Psoas muscle (tissue), 8 donors: ENCODE measurements around the gene CD69. TPM values are rescaled to one million over a fixed set of nuclear protein-coding genes. Genes with fewer than 3 reads are reported as not detected.
"Not testable (repeated sequence)": the region's sequence is repeated elsewhere in the genome, so short reads cannot be mapped to it uniquely, and the experiment has no call there.

Experiments used
- ATAC-seq, 4 donors: fragments of 200-7000 bp; cut with Tn5 transposase; one replicate each; pipeline ENCODE4 v1.9.1; 2020; ENCODE audit warnings: moderate library complexity in 3 of 4, mild to moderate bottlenecking in 2 of 4
- DNase-seq, 2 donors: peaks; one replicate each; pipeline ENCODE4 v3.0.0-alpha.2; 2020
- H3K27ac ChIP-seq: fragments of 200-600 bp; one replicate; pipeline ENCODE4 v1.8.0; 2022
- H3K27me3 ChIP-seq, 3 donors: fragments of 200-600 bp in 1 of 3; one replicate each; pipeline versions ENCODE4 v1.6.1 to v1.8.0; 2013 to 2022; ENCODE audit warnings: low read length in 2 of 3, mild to moderate bottlenecking in 2 of 3, moderate library complexity in 1 of 3; ENCODE audit not compliant: insufficient read depth in 3 of 3
- H3K36me3 ChIP-seq, 2 donors: fragments of 200-600 bp in 1 of 2; one replicate each; pipeline versions ENCODE4 v1.6.1 to v1.8.0; 2013 to 2022; ENCODE audit warnings: low read depth in 1 of 2, mild to moderate bottlenecking in 1 of 2, moderate library complexity in 1 of 2; ENCODE audit not compliant: insufficient read depth in 1 of 2
- H3K4me1 ChIP-seq: fragments of 200-600 bp; one replicate; pipeline ENCODE4 v1.8.0; 2022
- H3K4me3 ChIP-seq: fragments of 200-600 bp; one replicate; pipeline ENCODE4 v1.8.0; 2022; ENCODE audit warnings: mild to moderate bottlenecking
- H3K9me3 ChIP-seq: fragments of 200-600 bp; one replicate; pipeline ENCODE4 v1.8.0; 2022
- WGBS, 3 donors: extraction: QIAGEN DNeasy Blood & Tissue Kit; methylation state at CpG; one replicate each; pipeline versions ENCODE4 v1.1.6 to v1.1.7; 2013; 5-methylcytosine and 5-hydroxymethylcytosine counted together
- intact Hi-C, 2 donors: fragments of 100-400 bp; cut with DNase I; formaldehyde crosslinking; loops; one replicate each; pipeline versions ENCODE4 v1.11.0 to v1.14.2; 2022
- polyA plus RNA-seq, 3 donors: library from polyadenylated mRNA; stranded (reverse); fragments of 200-250 nt; gene quantifications; one replicate each; pipeline ENCODE4 v1.2.3, GENCODE V29; 2013
- total RNA-seq, 4 donors: library from RNA; stranded (reverse); fragmentation: NEBNext Ultra II Directional in 2 of 4; extraction: Animal tissue kit (Norgen Biotek cat#: 25700) in 2 of 4; gene quantifications; one replicate each; pipeline versions ENCODE4 v1.2.1 to v1.2.4, GENCODE V29; 2021 to 2023
- TF ChIP-seq, protein P1 (sequence below): fragments of 200-600 bp; IDR thresholded peaks from one replicate; pipeline ENCODE4 v1.8.0; 2022; ENCODE audit warnings: antibody characterized with exemption
- donor health status: healthy with polysubstance abuse.
- donor health status: DM: no; HTN: no; CAD: no; lungs with moderate emphysema.
- donor health status: Bipolar disorder and iron deficiency.
- donor health status: healthy.
- donor health status: DM: yes; HTN: yes; CAD: no.
- donor health status: DM: no; HTN: no; CAD: no.
- donor health status: DM: no; HTN: no; CAD: no.
- donor health status: DM: yes; HTN: yes; CAD: no.

The CD69 gene
- total and polyA plus RNA-seq, 7 donors, result 0.13 to 1.1 (median 0.49) TPM

DNA sequence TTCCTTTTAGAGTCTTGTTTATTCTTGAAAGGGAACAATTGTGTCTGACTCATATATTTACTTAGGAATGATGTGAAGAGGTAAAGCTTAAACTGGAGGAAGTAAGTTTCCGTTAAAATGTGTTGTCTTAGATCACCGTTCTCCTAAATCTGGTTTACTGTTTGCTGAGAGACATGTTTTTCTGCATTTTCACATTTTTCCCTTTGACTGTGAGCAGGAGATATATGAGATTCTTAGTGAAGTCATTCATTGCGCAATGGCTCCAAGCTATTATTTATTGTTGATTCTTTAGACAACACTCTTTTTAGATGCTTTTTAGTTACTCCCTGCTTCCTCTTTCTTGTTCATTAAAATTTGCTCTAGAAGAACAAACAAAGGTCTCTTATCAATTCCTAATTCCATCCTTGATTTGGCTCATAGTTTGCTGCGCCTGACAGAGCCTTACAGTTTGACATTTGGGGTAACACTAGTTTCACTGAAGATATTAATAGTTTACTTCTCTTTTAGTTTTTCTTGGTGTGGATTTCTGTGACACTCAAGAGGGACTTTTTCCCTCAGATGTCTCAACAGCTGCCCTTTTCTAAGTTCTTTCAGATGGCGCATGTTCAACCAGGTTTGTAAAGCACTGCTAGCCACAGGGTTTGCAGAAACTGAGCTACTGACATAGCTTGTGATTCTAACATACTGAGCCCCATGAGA, 39.2 kb downstream of the CD69 start:
- no peak overlapping the region for H3K4me3 ChIP-seq
- TF ChIP-seq, protein P1, sequence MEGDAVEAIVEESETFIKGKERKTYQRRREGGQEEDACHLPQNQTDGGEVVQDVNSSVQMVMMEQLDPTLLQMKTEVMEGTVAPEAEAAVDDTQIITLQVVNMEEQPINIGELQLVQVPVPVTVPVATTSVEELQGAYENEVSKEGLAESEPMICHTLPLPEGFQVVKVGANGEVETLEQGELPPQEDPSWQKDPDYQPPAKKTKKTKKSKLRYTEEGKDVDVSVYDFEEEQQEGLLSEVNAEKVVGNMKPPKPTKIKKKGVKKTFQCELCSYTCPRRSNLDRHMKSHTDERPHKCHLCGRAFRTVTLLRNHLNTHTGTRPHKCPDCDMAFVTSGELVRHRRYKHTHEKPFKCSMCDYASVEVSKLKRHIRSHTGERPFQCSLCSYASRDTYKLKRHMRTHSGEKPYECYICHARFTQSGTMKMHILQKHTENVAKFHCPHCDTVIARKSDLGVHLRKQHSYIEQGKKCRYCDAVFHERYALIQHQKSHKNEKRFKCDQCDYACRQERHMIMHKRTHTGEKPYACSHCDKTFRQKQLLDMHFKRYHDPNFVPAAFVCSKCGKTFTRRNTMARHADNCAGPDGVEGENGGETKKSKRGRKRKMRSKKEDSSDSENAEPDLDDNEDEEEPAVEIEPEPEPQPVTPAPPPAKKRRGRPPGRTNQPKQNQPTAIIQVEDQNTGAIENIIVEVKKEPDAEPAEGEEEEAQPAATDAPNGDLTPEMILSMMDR, result no peak
- ATAC-seq (no peak), DNase-seq (no peak)
- WGBS, 3 donors, result 73 to 83% (median 77%) methylated on average over 5 of the region's 5 CpGs
- H3K27me3 ChIP-seq, result no peaks in the 10 kb centered on the region
- no peak overlapping the region for H3K27ac ChIP-seq
- no peaks in the 10 kb centered on the region for H3K9me3 ChIP-seq
- no peaks in the 10 kb centered on the region for H3K4me1 ChIP-seq
- intact Hi-C loops, result no loop called here
- H3K36me3 ChIP-seq, result no peaks in the 10 kb centered on the region

DNA sequence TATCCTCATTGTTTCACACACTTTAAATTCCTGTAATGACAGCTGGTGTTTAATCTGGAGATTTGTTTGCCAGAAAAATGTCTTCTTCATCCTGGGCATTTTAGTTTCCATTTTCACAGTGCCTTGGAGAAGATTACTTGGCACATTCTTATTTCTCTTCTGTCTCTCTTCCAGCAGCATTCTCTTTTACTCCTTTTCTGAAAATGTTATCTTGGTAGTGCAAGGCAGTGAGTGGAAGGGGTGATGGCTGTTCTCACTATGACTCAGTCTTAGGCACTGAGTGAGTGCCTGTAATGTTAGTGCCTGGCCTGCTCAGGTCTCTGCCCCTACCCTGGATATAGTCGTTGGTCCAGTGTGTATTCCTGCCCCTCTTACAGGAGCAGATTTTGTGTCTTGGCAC, 40.9 kb downstream of the CD69 start:
- TF ChIP-seq, protein P1, result no peak
- DNase-seq, result no peak
- no peak for ATAC-seq
- H3K4me3 ChIP-seq, result no peak overlapping the region
- H3K9me3 ChIP-seq, result no peaks in the 10 kb centered on the region
- H3K4me1 ChIP-seq, result no peaks in the 10 kb centered on the region
- intact Hi-C loops, result no loop called here
- no peak overlapping the region for H3K27ac ChIP-seq
- 31 to 56% (median 50%) methylated on average over 1 of the region's 1 CpG for WGBS, 3 donors
- no peaks in the 10 kb centered on the region for H3K27me3 ChIP-seq
- no peaks in the 10 kb centered on the region for H3K36me3 ChIP-seq

DNA sequence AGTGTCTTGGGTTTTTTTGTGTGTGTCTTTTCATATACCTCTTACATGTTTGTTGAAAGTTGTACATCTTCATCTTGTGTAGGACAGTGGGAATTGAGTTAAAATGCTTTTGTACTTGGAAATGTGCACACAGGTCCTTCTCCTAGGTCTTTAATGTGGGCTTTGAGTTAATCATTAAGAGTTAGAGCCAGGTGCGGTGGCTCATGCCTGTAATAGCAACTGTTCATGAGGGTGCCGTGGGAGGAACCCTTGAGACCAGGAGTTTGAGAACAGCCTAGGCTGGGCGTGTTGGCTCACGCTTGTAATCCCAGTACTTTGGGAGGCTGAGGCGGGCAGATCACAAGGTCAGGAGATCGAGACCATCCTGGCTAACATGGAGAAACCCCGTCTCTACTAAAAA, 41.7 kb downstream of the CD69 start:
- Histone ChIP-seq H3K4me3 (no peak overlapping the region), H3K27ac (no peak overlapping the region), H3K4me1 (no peaks in the 10 kb centered on the region), H3K9me3 (no peaks in the 10 kb centered on the region), H3K36me3 (no peaks in the 10 kb centered on the region), H3K27me3 (no peaks in the 10 kb centered on the region)
- intact Hi-C loops, result no loop called here
- ATAC-seq (no peak), DNase-seq (no peak)
- TF ChIP-seq, protein P1, result no peak
- 89 to 95% (median 94%) methylated on average over 7 of the region's 7 CpGs for WGBS, 3 donors

DNA sequence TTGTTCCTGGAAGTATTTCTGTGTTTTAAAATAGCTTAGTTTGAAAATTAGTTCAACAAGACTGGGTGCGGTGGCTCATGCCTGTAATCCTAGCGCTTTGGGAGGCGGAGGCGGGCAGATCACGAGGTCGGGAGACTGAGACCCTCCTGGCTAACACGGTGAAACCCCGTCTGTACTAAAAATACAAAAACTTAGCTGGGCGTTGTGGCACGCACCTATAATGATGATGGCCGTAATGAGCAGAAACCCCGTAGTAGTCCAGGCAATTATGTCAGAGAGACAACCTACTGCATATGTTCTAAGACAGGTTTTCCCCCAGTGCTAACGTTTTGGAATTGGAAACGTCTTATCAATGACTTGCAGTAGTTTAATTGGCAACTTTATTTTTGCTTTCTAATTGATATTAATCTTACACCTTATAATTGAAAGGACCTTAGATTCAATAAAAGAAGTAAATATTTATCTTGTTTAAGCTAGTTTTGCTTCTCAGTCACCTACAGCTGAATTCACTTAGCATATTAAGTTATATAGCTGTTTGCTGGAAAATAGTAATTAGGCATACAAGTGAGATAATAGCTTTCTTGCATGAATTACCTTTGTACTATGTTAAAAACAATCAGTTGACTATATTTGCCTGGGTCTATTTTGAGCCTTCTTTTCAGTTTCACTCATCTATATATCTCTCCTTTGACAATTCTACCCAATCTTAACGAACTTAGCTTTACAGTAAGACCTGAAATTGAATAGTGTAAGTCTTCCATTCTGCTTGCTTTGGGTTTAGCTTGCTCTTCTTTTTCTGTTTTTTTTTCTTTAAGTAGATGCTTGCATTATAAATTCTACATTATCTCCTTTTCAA, 43.4 kb downstream of the CD69 start:
- intact Hi-C loops, result no loop called here
- no peaks in the 10 kb centered on the region for H3K9me3 ChIP-seq

DNA sequence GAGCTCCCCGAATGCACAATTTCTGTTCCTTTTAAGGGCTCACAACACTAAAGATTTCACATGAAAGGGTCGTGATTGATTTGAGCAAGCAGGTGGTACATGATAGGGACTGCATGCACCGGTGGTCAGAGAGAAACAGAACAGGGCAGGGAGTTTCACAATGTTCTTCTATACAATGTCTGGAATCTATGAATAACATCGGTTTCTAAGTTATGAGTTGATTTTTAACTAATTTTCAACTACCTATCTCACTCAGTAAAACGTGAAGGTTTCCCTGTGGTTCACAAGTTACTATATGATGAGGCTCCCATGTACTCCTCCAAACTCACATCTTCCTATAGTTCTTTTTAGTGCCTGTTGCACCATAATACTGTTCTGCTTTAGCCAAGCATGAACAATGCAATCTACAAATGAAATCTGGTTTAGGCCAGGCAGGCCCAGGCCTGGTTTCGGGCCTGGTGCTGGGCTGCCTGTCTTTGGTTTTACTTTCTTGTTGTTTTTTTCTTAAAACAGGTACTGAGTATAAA, 47.6 kb downstream of the CD69 start:
- H3K4me1 ChIP-seq, result not testable (repeated sequence)

More for the DNA sequence above, 43.4 kb downstream of the CD69 start:
- H3K36me3 ChIP-seq, result no peaks in the 10 kb centered on the region
- H3K4me1 ChIP-seq, result no peaks in the 10 kb centered on the region
- TF ChIP-seq, protein P1, result no peak
- H3K4me3 ChIP-seq, result no peak overlapping the region
- DNase-seq (no peak), ATAC-seq (no peak)
- H3K27ac ChIP-seq, result no peak overlapping the region
- H3K27me3 ChIP-seq, result no peaks in the 10 kb centered on the region
- 91 to 93% (median 92%) methylated on average over 15 of the region's 15 CpGs for WGBS, 3 donors

More for the DNA sequence above, 47.6 kb downstream of the CD69 start:
- WGBS, 3 donors, result 73 to 82% (median 75%) methylated on average over 6 of the region's 6 CpGs
- intact Hi-C loops, H3K4me3 ChIP-seq, H3K36me3 ChIP-seq, DNase-seq, H3K9me3 ChIP-seq, H3K27ac ChIP-seq, ATAC-seq, H3K27me3 ChIP-seq: not testable (repeated sequence)
